OCI-LY7 (cell line): ENCODE measurements around the gene ANKRD22. TPM values are rescaled to one million over a fixed set of nuclear protein-coding genes. Genes with fewer than 3 reads are reported as not detected.
A peak's percentile ranks its signal among the peaks of the same experiment; 100 is the strongest.

Experiments used
- BruUV-seq: library from RNA; stranded (reverse); fragments of 400-500 nt; replicated peaks from 2 replicates; lab custom pipeline; 2021; lab: Mats Ljungman, UMichigan
- CTCF ChIA-PET: fragments of 300-600 bp; sonication (Branson Sonifier 250); formaldehyde crosslinking; loops from one replicate; lab custom pipeline; 2022; ENCODE audit warnings: antibody characterized with exemption; ENCODE audit not compliant: unreplicated experiment; lab: Charles Lee
- POLR2A ChIA-PET: fragments of 300-600 bp; sonication (Branson Sonifier 250); formaldehyde crosslinking; loops from one replicate; lab custom pipeline; 2022; ENCODE audit warnings: antibody characterized with exemption; lab: Charles Lee
- DNase-seq: peaks from one replicate; pipeline ENCODE4 v3.0.0-alpha.2; 2015; ENCODE audit warnings: low spot score
- H2AFZ ChIP-seq: fragments of 200-600 bp; sonication (generic), shearing (Covaris generic); 2 replicates; pipeline ENCODE4 v1.6.1; 2014; ENCODE audit warnings: mild to moderate bottlenecking, antibody characterized with exemption, low read length, moderate library complexity
- H3K27ac ChIP-seq: fragments of 200-600 bp; sonication (generic); 2 replicates; pipeline ENCODE4 v1.5.1; 2014; ENCODE audit warnings: mixed run types, low read depth, mild to moderate bottlenecking, moderate library complexity, low read length, inconsistent platforms; ENCODE audit not compliant: poor library complexity, severe bottlenecking
- H3K36me3 ChIP-seq: fragments of 200-600 bp; sonication (generic); 2 replicates; pipeline ENCODE4 v1.6.1; 2014; ENCODE audit warnings: mild to moderate bottlenecking, antibody characterized with exemption, low read length, moderate library complexity, mixed read lengths; ENCODE audit not compliant: insufficient read depth
- H3K4me1 ChIP-seq: fragments of 200-600 bp; sonication (generic); 2 replicates; pipeline ENCODE4 v1.5.1; 2014; ENCODE audit warnings: mild to moderate bottlenecking, low read length; ENCODE audit not compliant: insufficient read depth, poor library complexity, severe bottlenecking
- H3K4me2 ChIP-seq: fragments of 200-600 bp; sonication (generic); 2 replicates; pipeline ENCODE4 v1.6.1; 2014; ENCODE audit warnings: mild to moderate bottlenecking, low read length
- H3K4me3 ChIP-seq: fragments of 200-600 bp; sonication (generic); 2 replicates; pipeline ENCODE4 v1.5.1; 2014; ENCODE audit warnings: mild to moderate bottlenecking, low read depth, low read length; ENCODE audit not compliant: poor library complexity, severe bottlenecking
- H3K79me2 ChIP-seq: fragments of 200-600 bp; sonication (generic); 2 replicates; pipeline ENCODE4 v1.6.1; 2016; ENCODE audit warnings: low read depth, mild to moderate bottlenecking, low read length, moderate library complexity, mixed read lengths; ENCODE audit not compliant: insufficient read depth
- H3K9me2 ChIP-seq: fragments of 200-600 bp; sonication (generic); 2 replicates; pipeline ENCODE4 v1.6.1; 2016; ENCODE audit warnings: mild to moderate bottlenecking, low read length, mixed read lengths; ENCODE audit not compliant: insufficient read depth
- H3K9me3 ChIP-seq: fragments of 200-600 bp; sonication (generic); 2 replicates; pipeline ENCODE4 v1.6.1; 2014; ENCODE audit warnings: mild to moderate bottlenecking, mixed run types, low read length, mixed read lengths
- H4K20me1 ChIP-seq: fragments of 200-600 bp; sonication (generic); 2 replicates; pipeline ENCODE4 v1.6.1; 2014; ENCODE audit warnings: mild to moderate bottlenecking, antibody characterized with exemption, low read length, moderate library complexity, mixed read lengths; ENCODE audit not compliant: insufficient read depth
- EZH2phosphoT487 ChIP-seq: fragments of 200-600 bp; sonication (generic); IDR thresholded peaks from 2 replicates; pipeline ENCODE4 v1.6.1; 2018; ENCODE audit warnings: low read depth, borderline replicate concordance, mild to moderate bottlenecking, mixed run types, antibody characterized with exemption, low read length, moderate library complexity, mixed read lengths
- intact Hi-C: fragments of 100-400 bp; cut with micrococcal nuclease; formaldehyde crosslinking; loops from one replicate; pipeline ENCODE4 v1.10.0; 2022; ENCODE audit not compliant: unreplicated experiment
- total RNA-seq, 2 experiments: library from RNA; depleted of rRNA in 1 of 2; stranded (reverse); fragments of >200 nt in 1 of 2; shearing (Covaris generic) in 1 of 2; gene quantifications; 2 replicates each; pipeline ENCODE4 v1.2.3, GENCODE V29; 2014 to 2022
- TF ChIP-seq, protein P1 (sequence below): fragments of 200-600 bp; sonication (generic); conservative IDR thresholded peaks from 2 replicates; pipeline ENCODE4 v1.5.1; 2014; ENCODE audit warnings: mild to moderate bottlenecking, antibody characterized with exemption, low read length, moderate library complexity, mixed read lengths

Gene ANKRD22
- total RNA-seq, 2 experiments from 2014 or later, result not detected

DNA sequence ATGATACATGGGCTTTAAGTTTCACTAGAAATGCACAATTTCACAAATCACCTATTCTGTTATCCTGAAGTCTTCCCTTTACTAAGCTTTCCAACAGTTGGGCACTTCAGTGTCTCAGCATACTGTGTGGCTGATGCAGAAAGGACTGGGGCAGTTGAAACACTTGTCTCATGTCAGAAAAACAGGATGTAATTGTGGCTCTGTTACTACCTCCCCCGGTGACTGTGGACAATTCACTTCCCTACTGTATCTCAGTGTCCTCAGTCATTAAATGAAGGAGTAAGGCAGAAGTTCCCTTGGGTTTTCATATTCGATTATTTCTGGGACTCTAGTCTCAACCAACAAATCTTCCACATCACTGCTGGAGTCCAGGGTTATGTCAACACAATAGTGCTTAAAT lies 17.9 kb downstream of the ANKRD22 start:
- ChIA-PET CTCF (interaction anchor here (4.0 kb wide), 1 partner anchor 99 kb away, joined by 68 read pairs; no protein-coding TSS in a partner anchor), POLR2A (interaction anchor here (1.0 to 4.4 kb wide), 4 partner anchors 10 to 98 kb away, joined by 3 to 53 read pairs (median 14); partner anchors contain the start of gene STAMBPL1)
- peaks cover 15% of the 10 kb centered on the region for H3K4me1 ChIP-seq
- H3K79me2 ChIP-seq, result no peaks in the 10 kb centered on the region
- no peaks in the 10 kb centered on the region for H3K36me3 ChIP-seq
- BruUV-seq, result no TSS peak
- DNase-seq, result peak; percentile 42
- no peak overlapping the region for H3K4me2 ChIP-seq
- no peaks in the 10 kb centered on the region for H3K9me2 ChIP-seq
- no peak overlapping the region for H3K4me3 ChIP-seq
- H3K9me3 ChIP-seq, result no peaks in the 10 kb centered on the region
- H3K27ac ChIP-seq, result no peak overlapping the region
- no peaks in the 10 kb centered on the region for H4K20me1 ChIP-seq
- no peak for TF ChIP-seq EZH2phosphoT487
- TF ChIP-seq, protein P1, sequence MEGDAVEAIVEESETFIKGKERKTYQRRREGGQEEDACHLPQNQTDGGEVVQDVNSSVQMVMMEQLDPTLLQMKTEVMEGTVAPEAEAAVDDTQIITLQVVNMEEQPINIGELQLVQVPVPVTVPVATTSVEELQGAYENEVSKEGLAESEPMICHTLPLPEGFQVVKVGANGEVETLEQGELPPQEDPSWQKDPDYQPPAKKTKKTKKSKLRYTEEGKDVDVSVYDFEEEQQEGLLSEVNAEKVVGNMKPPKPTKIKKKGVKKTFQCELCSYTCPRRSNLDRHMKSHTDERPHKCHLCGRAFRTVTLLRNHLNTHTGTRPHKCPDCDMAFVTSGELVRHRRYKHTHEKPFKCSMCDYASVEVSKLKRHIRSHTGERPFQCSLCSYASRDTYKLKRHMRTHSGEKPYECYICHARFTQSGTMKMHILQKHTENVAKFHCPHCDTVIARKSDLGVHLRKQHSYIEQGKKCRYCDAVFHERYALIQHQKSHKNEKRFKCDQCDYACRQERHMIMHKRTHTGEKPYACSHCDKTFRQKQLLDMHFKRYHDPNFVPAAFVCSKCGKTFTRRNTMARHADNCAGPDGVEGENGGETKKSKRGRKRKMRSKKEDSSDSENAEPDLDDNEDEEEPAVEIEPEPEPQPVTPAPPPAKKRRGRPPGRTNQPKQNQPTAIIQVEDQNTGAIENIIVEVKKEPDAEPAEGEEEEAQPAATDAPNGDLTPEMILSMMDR, result no peak
- intact Hi-C loops, result loop anchor here (2.0 kb wide), 2 partner anchors 47 to 383 kb away; partner anchors contain the start of gene STAMBPL1
- H2AFZ ChIP-seq, result peak overlapping the region; percentile 72

DNA sequence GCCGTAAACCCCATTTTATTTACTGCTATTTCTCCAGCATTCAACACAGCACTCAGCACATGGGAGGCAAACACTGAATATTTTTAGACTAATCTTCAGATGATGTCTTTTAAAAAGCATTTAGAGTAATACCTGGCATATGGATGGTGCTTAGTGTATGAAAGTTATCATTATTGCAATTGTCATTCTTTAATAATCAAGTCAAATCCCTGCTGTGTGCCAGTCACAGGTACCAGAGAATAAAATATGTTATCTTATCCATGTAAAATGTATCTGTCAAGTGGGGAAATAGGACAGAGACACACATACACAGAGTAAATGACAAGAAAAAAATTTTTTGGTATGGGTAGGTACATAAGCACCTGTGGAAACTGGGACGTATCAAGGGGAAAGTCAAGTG lies 18.5 kb downstream of the ANKRD22 start:
- H3K9me3 ChIP-seq, result no peaks in the 10 kb centered on the region
- no peak overlapping the region for H3K4me2 ChIP-seq
- H2AFZ ChIP-seq, result peak overlapping the region; percentile 72; the same call in 1 of the 2 replicates
- H3K4me3 ChIP-seq, result no peak overlapping the region
- no peaks in the 10 kb centered on the region for H3K9me2 ChIP-seq
- CTCF ChIA-PET, result no interaction called here
- H3K79me2 ChIP-seq, result no peaks in the 10 kb centered on the region
- no peak overlapping the region for H3K27ac ChIP-seq
- no peaks in the 10 kb centered on the region for H4K20me1 ChIP-seq
- POLR2A ChIA-PET, result interaction anchor here (0.6 kb wide), 1 partner anchor 169 kb away, joined by 3 read pairs; no protein-coding TSS in a partner anchor
- no peak for TF ChIP-seq EZH2phosphoT487
- TF ChIP-seq, protein P1, result no peak
- peaks cover 15% of the 10 kb centered on the region for H3K4me1 ChIP-seq
- intact Hi-C loops, result no loop called here
- no peaks in the 10 kb centered on the region for H3K36me3 ChIP-seq
- DNase-seq, result no peak
- no TSS peak for BruUV-seq

DNA sequence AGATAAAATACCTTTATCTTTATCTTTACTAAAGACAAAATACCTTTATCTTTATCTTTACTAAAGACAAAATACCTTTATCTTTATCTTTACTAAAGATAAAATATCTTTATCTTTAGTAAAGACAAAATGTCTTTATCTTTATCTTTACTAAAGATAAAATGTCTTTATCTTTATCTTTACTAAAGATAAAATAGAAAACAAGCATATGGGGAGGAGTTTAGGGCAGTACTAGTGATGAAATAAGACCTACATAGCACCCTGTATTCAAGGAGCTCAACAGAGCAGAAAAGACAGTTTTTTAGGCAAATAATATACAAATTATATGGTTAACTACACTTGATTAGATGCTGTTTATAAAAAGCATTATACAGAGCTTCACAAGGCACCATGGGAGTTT lies 19.3 kb downstream of the ANKRD22 start:
- H3K4me3 ChIP-seq, result no peak overlapping the region
- intact Hi-C loops, result no loop called here
- CTCF ChIA-PET, result no interaction called here

More for the DNA sequence above, 19.3 kb downstream of the ANKRD22 start:
- DNase-seq, result no peak
- Histone ChIP-seq H3K79me2 (no peaks in the 10 kb centered on the region), H3K4me1 (peaks cover 15% of the 10 kb centered on the region), H4K20me1 (no peaks in the 10 kb centered on the region), H3K9me2 (no peaks in the 10 kb centered on the region), H3K36me3 (no peaks in the 10 kb centered on the region), H3K27ac (no peak overlapping the region), H2AFZ (no peak overlapping the region), H3K4me2 (no peak overlapping the region), H3K9me3 (no peaks in the 10 kb centered on the region)
- BruUV-seq, result no TSS peak
- POLR2A ChIA-PET, result interaction anchor here (0.6 to 1.5 kb wide), 3 partner anchors 11 to 170 kb away, joined by 3 to 5 read pairs (median 3); no protein-coding TSS in a partner anchor
- TF ChIP-seq, protein P1, result no peak
- TF ChIP-seq EZH2phosphoT487, result no peak
